Astrocyte (in vitro differentiated cells and primary cell): ENCODE data around the gene HNRNPD. TPM values are rescaled to one million over a fixed set of nuclear protein-coding genes. Genes with fewer than 3 reads are reported as not detected.
A peak's percentile ranks its signal among the peaks of the same experiment; 100 is the strongest.

Experiments
- DNase-seq: peaks from one replicate; pipeline ENCODE4 v3.0.0-alpha.2; 2010; ENCODE audit warnings: low read depth
- FAIRE-seq: peaks from 2 replicates; lab custom pipeline; 2011; peaks lifted over from hg19 to GRCh38; lab: Jason Lieb, UNC
- H2AFZ ChIP-seq: 2 replicates; pipeline ENCODE4 v1.6.0; 2012; ENCODE audit warnings: low read depth, low read length, inconsistent platforms
- H3K27ac ChIP-seq: 2 replicates; pipeline ENCODE4 v1.5.1; 2011; ENCODE audit warnings: low read depth, low read length, inconsistent platforms
- H3K27me3 ChIP-seq: 2 replicates; pipeline ENCODE4 v1.6.0; 2011; ENCODE audit warnings: low read length, inconsistent platforms; ENCODE audit not compliant: insufficient read depth
- H3K36me3 ChIP-seq: 2 replicates; pipeline ENCODE4 v1.5.1; 2011; ENCODE audit warnings: low read length, inconsistent platforms; ENCODE audit not compliant: insufficient read depth
- H3K4me1 ChIP-seq: 2 replicates; pipeline ENCODE4 v1.5.1; 2011; ENCODE audit warnings: low read length, inconsistent platforms; ENCODE audit not compliant: insufficient read depth
- H3K4me2 ChIP-seq: 2 replicates; pipeline ENCODE4 v1.6.0; 2012; ENCODE audit warnings: low read length, inconsistent platforms
- H3K4me3 ChIP-seq: 2 replicates; pipeline ENCODE4 v1.5.1; 2011; ENCODE audit warnings: low read depth, mild to moderate bottlenecking, low read length, inconsistent platforms; ENCODE audit not compliant: insufficient read depth
- H3K79me2 ChIP-seq: 2 replicates; pipeline ENCODE4 v1.6.0; 2012; ENCODE audit warnings: mild to moderate bottlenecking, low read length, inconsistent platforms; ENCODE audit not compliant: insufficient read depth
- H3K9ac ChIP-seq: 2 replicates; pipeline ENCODE4 v1.6.0; 2012; ENCODE audit warnings: mild to moderate bottlenecking, low read length, inconsistent platforms
- H3K9me3 ChIP-seq: 2 replicates; pipeline ENCODE4 v1.5.1; 2012; ENCODE audit warnings: low read depth, mild to moderate bottlenecking, low read length, inconsistent platforms; ENCODE audit not compliant: insufficient read depth
- H4K20me1 ChIP-seq: 2 replicates; pipeline ENCODE4 v1.6.0; 2012; ENCODE audit warnings: low read length, inconsistent platforms; ENCODE audit not compliant: insufficient read depth
- H3K27ac Mint-ChIP-seq: one replicate; pipeline ENCODE4 v1.8.0; 2021; ENCODE audit warnings: mild to moderate bottlenecking, mixed read lengths; ENCODE audit not compliant: unreplicated experiment
- H3K27me3 Mint-ChIP-seq: one replicate; pipeline ENCODE4 v1.8.0; 2021; ENCODE audit warnings: low read depth, mixed read lengths; ENCODE audit not compliant: unreplicated experiment
- H3K36me3 Mint-ChIP-seq: one replicate; pipeline ENCODE4 v1.8.0; 2021; ENCODE audit warnings: low read depth, mixed read lengths; ENCODE audit not compliant: unreplicated experiment
- H3K4me1 Mint-ChIP-seq: one replicate; pipeline ENCODE4 v1.8.0; 2021; ENCODE audit warnings: low read depth, mixed read lengths; ENCODE audit not compliant: unreplicated experiment
- H3K4me3 Mint-ChIP-seq: one replicate; pipeline ENCODE4 v1.8.0; 2021; ENCODE audit warnings: mild to moderate bottlenecking, moderate library complexity, mixed read lengths; ENCODE audit not compliant: unreplicated experiment
- H3K9me3 Mint-ChIP-seq: one replicate; pipeline ENCODE4 v1.8.0; 2021; ENCODE audit warnings: mild to moderate bottlenecking, mixed read lengths; ENCODE audit not compliant: unreplicated experiment
- CTCF ChIP-seq: IDR thresholded peaks from 2 replicates; pipeline ENCODE4 v1.5.1; 2011; ENCODE audit warnings: low read depth, mild to moderate bottlenecking, inconsistent platforms, low read length, moderate library complexity; ENCODE audit not compliant: insufficient read depth
- EZH2 ChIP-seq: IDR thresholded peaks from 2 replicates; pipeline ENCODE4 v1.6.1; 2012; ENCODE audit warnings: mild to moderate bottlenecking, low read length, inconsistent platforms; ENCODE audit not compliant: insufficient read depth
- total RNA-seq: library from RNA; stranded (reverse); gene quantifications from 2 replicates; pipeline ENCODE4 v1.2.1, GENCODE V29; 2021

Gene HNRNPD
- total RNA-seq, 1 donor from 2014 or later = 162 TPM

GRCh38 chr4:82372517-82373485 is 990 bp downstream of the HNRNPD start:
- TF ChIP-seq CTCF = no peak
- TF ChIP-seq EZH2 = no peak
- Mint-ChIP-seq H3K27ac (peak overlapping the region; percentile 83), H3K4me3 (peak overlapping the region; percentile 97), H3K36me3 (peaks cover 1% of the 10 kb centered on the region), H3K4me1 (peaks cover 14% of the 10 kb centered on the region), H3K27me3 (no peaks in the 10 kb centered on the region), H3K9me3 (peaks cover 2% of the 10 kb centered on the region)
- H3K79me2 ChIP-seq = peaks cover 90% of the 10 kb centered on the region
- peak overlapping the region; percentile 99 for H3K4me3 ChIP-seq
- peaks cover 17% of the 10 kb centered on the region for H3K36me3 ChIP-seq
- peak overlapping the region; percentile 96 for H3K4me2 ChIP-seq
- H3K9me3 ChIP-seq = no peaks in the 10 kb centered on the region
- peak overlapping the region; percentile 99 for H3K9ac ChIP-seq
- H4K20me1 ChIP-seq = peaks cover 68% of the 10 kb centered on the region
- no peaks in the 10 kb centered on the region for H3K27me3 ChIP-seq
- H3K27ac ChIP-seq = peak overlapping the region; percentile 98
- peak overlapping the region; percentile 84 for H2AFZ ChIP-seq
- DNase-seq (peak; percentile 50), FAIRE-seq (no peak)
- peaks cover 13% of the 10 kb centered on the region for H3K4me1 ChIP-seq

DNA sequence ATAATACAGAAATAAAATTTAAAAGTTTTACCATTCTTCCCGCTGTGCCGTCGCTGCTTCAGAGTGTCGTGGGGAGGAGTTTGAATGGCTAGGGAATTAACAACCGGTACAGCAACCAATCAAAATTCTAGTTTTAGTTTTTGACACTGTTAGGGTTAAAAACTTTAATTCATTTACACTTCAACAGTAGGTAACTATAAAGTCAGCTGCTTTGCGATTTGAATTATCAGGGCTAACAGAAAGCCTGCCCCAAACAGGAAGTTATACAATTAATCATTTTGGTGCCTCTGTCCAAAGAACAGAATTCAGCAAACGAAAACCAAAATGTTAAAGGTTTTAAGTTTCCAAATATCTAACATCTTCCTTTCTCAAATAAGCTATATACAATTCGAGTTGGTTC is 2.3 kb downstream of the HNRNPD start:
- Histone ChIP-seq H3K9me3 (no peaks in the 10 kb centered on the region), H3K4me2 (peak overlapping the region; percentile 96), H3K36me3 (peaks cover 20% of the 10 kb centered on the region), H3K4me1 (peaks cover 14% of the 10 kb centered on the region), H3K9ac (peak overlapping the region; percentile 99), H3K27ac (peak overlapping the region; percentile 98), H3K27me3 (no peaks in the 10 kb centered on the region), H4K20me1 (peaks cover 75% of the 10 kb centered on the region), H3K4me3 (peak overlapping the region; percentile 99), H3K79me2 (peaks cover 94% of the 10 kb centered on the region), H2AFZ (no peak overlapping the region)
- FAIRE-seq (no peak), DNase-seq (no peak)
- TF ChIP-seq EZH2 (no peak), CTCF (no peak)
- peaks cover 19% of the 10 kb centered on the region for H3K4me1 Mint-ChIP-seq
- no peaks in the 10 kb centered on the region for H3K9me3 Mint-ChIP-seq
- H3K27ac Mint-ChIP-seq = no peak overlapping the region
- H3K4me3 Mint-ChIP-seq = peak overlapping the region; percentile 97
- H3K36me3 Mint-ChIP-seq = peaks cover 1% of the 10 kb centered on the region
- H3K27me3 Mint-ChIP-seq = no peaks in the 10 kb centered on the region
